RWPE2 (cell line): ENCODE measurements around the gene HECW1.
A peak's percentile ranks its signal among the peaks of the same experiment; 100 is the strongest.

Experiments
- ATAC-seq: fragments of 200-7000 bp; cut with Tn5 transposase; 3 replicates; pipeline ENCODE4 v1.9.1; 2021; ENCODE audit warnings: low read depth
- DNase-seq: peaks from one replicate; pipeline ENCODE4 v3.0.0-alpha.2; 2020; ENCODE audit warnings: low spot score
- H3K27ac ChIP-seq: fragments of 450-650 bp; 2 replicates; pipeline ENCODE4 v1.5.1; 2017; ENCODE audit warnings: mild to moderate bottlenecking; ENCODE audit not compliant: poor library complexity, severe bottlenecking
- H3K27me3 ChIP-seq: fragments of 250-450 bp; sonication (Bioruptor Pico); 2 replicates; pipeline ENCODE4 v1.5.1; 2021; ENCODE audit warnings: mild to moderate bottlenecking, moderate library complexity; ENCODE audit not compliant: insufficient read depth, poor library complexity, severe bottlenecking
- H3K36me3 ChIP-seq: fragments of 250-450 bp; sonication (Bioruptor Pico); 2 replicates; pipeline ENCODE4 v1.5.1; 2020; ENCODE audit warnings: low read depth, mild to moderate bottlenecking, moderate library complexity
- H3K4me1 ChIP-seq: fragments of 250-450 bp; sonication (Bioruptor Pico); 2 replicates; pipeline ENCODE4 v1.5.1; 2021; ENCODE audit warnings: mild to moderate bottlenecking, moderate library complexity; ENCODE audit not compliant: insufficient read depth, poor library complexity, severe bottlenecking
- H3K4me3 ChIP-seq: fragments of 250-450 bp; sonication (Bioruptor Pico); 2 replicates; pipeline ENCODE4 v1.5.1; 2021; ENCODE audit warnings: mild to moderate bottlenecking, moderate library complexity; ENCODE audit not compliant: severe bottlenecking
- H3K9me3 ChIP-seq: fragments of 250-450 bp; sonication (Bioruptor Pico); 2 replicates; pipeline ENCODE4 v1.5.1; 2021; ENCODE audit warnings: mild to moderate bottlenecking, moderate library complexity; ENCODE audit not compliant: severe bottlenecking
- CTCF ChIP-seq: fragments of 450-650 bp; IDR thresholded peaks from one replicate; pipeline ENCODE4 v1.5.1; 2017; ENCODE audit warnings: mild to moderate bottlenecking, moderate library complexity; ENCODE audit not compliant: poor library complexity, severe bottlenecking

Gene HECW1

GRCh38 chr7:43351683-43352082 is 239.2 kb downstream of the HECW1 start:
- Histone ChIP-seq H3K27ac (no peak overlapping the region), H3K27me3 (no peaks in the 10 kb centered on the region), H3K4me3 (no peak overlapping the region), H3K9me3 (peaks cover 4% of the 10 kb centered on the region), H3K4me1 (no peaks in the 10 kb centered on the region), H3K36me3 (no peaks in the 10 kb centered on the region)
- DNase-seq, result no peak
- no peak for ATAC-seq
- TF ChIP-seq CTCF, result no peak

GRCh38 chr7:43353902-43354301 is 241.5 kb downstream of the HECW1 start:
- Histone ChIP-seq H3K9me3 (peaks cover 4% of the 10 kb centered on the region), H3K4me1 (no peaks in the 10 kb centered on the region), H3K4me3 (no peak overlapping the region), H3K27ac (no peak overlapping the region), H3K36me3 (no peaks in the 10 kb centered on the region), H3K27me3 (no peaks in the 10 kb centered on the region)
- DNase-seq (no peak), ATAC-seq (no peak)
- no peak for TF ChIP-seq CTCF

- H3K27ac ChIP-seq, result no peak overlapping the region
- no peaks in the 10 kb centered on the region for H3K9me3 ChIP-seq
- DNase-seq, result no peak
- no peaks in the 10 kb centered on the region for H3K36me3 ChIP-seq
- H3K4me1 ChIP-seq, result no peaks in the 10 kb centered on the region
- H3K27me3 ChIP-seq, result no peaks in the 10 kb centered on the region
- peak; percentile 68 for ATAC-seq
- TF ChIP-seq CTCF, result no peak
- H3K4me3 ChIP-seq, result no peak overlapping the region
Observed at GRCh38 chr7:43362652-43363034, 250.2 kb downstream of the HECW1 start.

- H3K9me3 ChIP-seq, result no peaks in the 10 kb centered on the region
- no peak overlapping the region for H3K4me3 ChIP-seq
- TF ChIP-seq CTCF, result no peak
- ATAC-seq, result peak; percentile 70
- H3K36me3 ChIP-seq, result no peaks in the 10 kb centered on the region
- H3K27ac ChIP-seq, result no peak overlapping the region
- H3K27me3 ChIP-seq, result no peaks in the 10 kb centered on the region
- H3K4me1 ChIP-seq, result no peaks in the 10 kb centered on the region
- no peak for DNase-seq
Observed at GRCh38 chr7:43363035-43363791, 250.8 kb downstream of the HECW1 start.

- no peak for ATAC-seq
- H3K36me3 ChIP-seq, result no peaks in the 10 kb centered on the region
- H3K4me1 ChIP-seq, result no peaks in the 10 kb centered on the region
- DNase-seq, result no peak
- no peak overlapping the region for H3K4me3 ChIP-seq
- H3K27me3 ChIP-seq, result no peaks in the 10 kb centered on the region
- no peak overlapping the region for H3K27ac ChIP-seq
- no peaks in the 10 kb centered on the region for H3K9me3 ChIP-seq
- TF ChIP-seq CTCF, result no peak
Observed at GRCh38 chr7:43364391-43364790, 251.9 kb downstream of the HECW1 start.
